ENCODE measurements around the gene MYF5.

The MYF5 gene

DNA sequence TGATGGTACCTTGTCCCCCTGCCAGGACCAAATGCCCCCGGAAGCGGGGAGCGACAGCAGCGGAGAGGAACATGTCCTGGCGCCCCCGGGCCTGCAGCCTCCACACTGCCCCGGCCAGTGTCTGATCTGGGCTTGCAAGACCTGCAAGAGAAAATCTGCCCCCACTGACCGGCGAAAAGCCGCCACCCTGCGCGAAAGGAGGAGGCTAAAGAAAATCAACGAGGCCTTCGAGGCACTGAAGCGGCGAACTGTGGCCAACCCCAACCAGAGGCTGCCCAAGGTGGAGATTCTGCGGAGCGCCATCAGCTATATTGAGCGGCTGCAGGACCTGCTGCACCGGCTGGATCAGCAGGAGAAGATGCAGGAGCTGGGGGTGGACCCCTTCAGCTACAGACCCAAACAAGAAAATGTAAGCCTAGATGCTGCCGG is 8.9 kb upstream of the MYF5 start:
- DNase-seq (ENCODE audit: low read depth): no peak

DNA sequence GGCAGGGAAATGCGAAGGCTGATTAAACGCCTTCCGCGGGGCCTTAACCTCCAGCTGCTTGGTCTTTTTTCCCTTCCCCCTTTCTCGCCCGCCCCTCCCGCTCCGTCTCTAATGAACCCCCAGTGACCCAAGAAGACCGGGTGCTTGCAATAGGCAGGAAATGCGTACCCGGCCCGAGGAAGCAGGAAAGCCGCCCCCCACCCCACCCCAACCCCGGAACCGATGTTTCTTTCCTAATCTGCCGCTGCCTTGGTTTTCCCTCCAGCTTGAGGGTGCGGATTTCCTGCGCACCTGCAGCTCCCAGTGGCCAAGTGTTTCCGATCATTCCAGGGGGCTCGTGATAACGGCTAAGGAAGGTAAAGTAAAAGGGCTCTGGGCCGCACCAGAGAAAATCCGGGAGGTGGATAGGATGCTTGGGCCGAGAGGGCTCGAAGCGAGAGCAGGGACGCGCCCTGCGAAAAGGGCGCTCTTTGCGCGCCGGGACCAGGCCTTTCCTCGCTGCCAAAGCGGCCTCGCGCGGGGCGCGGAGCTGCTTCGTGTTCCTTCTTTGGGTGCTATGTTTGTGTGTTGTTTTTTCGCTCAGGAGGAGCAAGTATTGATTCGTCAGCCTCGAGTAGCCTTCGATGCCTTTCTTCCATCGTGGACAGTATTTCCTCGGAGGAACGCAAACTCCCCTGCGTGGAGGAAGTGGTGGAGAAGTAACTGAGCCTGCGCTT is 8.3 kb upstream of the MYF5 start:
- no peak for DNase-seq (ENCODE audit: low read depth)

DNA sequence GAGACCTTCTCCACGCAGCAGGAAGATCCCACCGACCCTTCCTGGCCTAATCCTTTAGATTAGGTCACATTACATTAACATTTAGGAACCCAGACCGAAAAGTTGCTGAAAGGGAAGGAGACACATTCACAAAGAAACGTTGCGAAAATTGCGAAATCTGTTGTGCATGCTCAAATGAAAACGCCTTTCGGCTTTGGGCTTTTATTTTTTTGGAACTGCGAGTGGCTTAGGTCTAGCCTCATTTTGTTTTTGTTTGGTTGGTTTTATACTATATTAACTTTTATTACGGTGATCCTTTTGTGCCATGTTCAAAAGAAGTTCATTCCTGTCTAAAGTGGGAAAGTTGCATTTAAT is 7.8 kb upstream of the MYF5 start:
- DNase-seq (ENCODE audit: low read depth): no peak

DNA sequence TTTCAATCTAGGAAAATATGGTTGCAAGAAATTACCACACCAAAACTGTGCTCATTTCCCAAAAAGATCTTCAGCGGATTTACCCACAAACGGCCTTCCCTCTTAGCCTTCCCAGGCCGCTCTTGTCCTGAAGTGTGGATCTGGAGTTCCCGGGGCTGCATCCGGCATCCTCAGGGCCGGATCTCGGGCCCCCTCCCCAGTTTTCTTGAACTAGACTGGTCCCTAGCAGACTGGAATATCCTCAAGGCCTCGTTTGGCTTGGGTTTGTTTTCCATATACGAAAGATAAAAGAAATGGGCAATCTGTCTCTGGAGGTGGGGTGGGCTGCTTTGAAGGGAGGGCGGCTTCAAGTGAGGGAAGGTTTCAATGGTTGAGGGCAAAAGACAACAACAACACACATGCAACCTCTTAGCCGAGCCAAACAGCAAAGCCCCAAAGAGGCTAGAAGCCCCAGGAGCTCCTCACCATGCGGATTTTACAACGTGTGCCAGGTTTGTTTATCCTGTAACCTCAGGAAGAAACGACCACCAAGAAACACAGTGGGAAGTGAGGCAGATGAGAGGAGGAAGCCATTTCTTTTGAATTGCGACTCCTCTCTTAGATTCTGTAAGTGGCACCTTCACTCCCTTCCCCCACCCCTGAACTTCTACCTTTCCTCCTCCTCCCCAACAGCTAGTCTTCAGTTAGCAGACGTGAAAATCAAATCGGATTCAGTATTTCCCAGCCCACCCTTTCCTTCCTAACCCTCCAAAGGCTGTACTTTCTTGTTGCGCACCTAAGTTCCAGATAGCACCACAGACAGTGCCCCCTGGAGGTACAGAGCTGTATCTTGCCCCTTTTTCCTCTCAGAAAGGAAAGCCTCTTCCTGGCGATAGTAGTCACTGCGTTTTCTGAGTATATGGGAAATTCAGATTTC is 6.6 kb upstream of the MYF5 start:
- DNase-seq (ENCODE audit: low read depth): no peak

DNA sequence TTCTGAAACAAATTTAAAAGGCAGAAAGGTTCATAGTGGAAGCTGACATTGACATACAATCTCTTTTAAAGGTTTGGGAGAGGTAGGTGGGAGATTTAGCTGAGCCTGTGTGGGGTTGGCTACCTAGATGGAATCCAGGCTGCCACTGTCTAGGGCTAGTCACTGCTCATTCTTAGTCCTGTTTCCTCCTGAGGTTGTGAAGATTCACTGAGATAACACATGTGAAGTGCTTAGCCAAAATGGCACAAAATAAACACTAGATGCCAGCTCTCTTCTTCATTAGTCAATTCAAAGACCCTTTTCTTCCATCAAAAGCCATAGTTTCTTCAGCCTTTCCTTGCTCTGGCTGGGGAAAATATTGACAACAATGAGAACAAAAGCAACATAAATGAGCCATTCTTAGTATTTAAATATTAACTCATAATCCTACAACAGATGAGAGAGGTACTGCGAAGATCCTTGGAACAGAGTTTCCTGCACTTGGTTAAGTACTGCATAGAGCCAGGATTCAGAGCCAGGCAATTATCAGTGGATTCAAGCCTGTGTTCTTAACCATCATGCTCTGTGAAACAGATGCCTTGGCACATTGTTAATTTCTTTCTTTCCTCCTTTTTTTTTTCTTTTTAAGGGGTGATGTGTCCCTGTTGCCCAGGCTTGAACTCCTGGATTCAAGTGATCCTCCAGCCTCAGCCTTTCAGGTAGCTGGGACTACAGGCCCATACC is 5.8 kb upstream of the MYF5 start:
- no peak for DNase-seq (ENCODE audit: low read depth)

DNA sequence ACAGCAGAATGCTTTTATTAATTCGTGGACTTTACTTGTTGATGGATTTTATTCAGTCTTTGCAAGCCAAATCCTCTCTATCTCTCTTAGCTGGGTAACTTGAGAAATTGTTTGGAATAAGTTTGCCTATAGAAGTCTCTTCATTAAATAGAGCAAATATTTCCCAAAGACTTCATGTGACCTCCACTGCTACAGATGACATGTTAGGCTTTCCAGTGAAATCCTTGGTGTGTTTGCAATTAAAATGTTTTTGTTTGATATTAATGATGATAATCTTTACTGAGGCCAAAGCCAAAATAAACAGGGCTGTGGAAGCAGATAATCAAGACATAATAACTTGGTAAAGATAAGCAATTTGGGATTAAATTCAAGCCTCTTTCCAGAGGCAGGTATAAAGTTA is 4.8 kb upstream of the MYF5 start:
- DNase-seq (ENCODE audit: low read depth): no peak

DNA sequence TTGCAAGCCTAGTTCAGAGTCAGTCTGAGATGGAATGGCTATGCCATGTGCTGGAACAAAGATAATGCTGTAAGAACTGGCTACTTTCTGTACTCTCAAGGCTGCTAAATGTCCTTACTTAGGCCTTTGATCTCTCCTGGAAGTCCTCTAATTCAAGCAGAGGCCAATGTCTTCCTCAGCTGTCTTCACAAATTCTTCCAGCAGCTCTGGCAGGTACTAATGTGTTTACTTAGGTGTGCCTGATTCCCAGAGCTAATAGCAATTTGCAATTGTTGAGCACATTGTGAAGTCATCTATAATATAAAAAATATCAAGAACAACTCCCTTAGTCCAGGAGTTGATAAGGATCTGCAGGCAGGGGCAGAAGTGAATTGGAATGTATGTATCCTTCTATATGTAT is 3.8 kb upstream of the MYF5 start:
- no peak for DNase-seq (ENCODE audit: low read depth)

DNA sequence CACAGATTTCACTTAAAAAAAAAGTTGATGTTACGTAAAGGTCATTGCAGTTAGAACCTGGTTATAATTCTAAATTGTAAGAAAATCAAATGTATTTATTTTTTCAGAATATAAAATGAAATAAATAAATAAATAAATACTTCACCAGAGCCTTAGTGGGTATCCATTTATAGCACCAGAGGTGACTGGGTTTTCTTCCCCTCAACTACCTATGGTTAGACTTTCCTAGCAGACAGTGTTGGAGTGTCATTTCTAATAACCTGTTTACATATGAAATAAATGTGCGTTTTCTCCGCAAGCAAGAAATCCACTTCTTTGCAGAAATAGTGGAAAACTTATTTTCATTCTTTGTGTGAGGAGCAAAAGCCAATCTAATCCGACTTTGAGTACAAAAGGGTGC is 3.3 kb upstream of the MYF5 start:
- no peak for DNase-seq (ENCODE audit: low read depth)

DNA sequence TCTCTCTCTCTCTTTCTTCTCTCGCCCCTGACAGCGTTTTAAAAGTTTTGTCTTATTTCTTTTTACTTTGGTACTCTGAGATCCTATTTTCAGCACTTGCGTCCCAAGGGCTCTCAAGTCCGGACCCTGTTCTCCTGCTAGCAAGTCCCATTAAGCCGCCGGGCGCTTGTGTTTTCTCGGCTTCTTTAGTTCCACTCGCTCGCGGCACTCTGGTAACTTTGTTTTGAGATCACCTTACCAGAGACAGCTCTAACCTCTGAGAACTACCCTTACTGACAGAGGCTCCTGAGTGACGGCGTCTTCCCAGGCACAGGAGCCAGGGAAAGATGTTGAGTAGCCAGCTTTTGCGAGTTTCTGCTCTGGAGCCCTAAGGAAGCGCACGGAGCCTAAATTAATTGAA is 2.7 kb upstream of the MYF5 start:
- peak; percentile 7 for DNase-seq (ENCODE audit: low read depth)

DNA sequence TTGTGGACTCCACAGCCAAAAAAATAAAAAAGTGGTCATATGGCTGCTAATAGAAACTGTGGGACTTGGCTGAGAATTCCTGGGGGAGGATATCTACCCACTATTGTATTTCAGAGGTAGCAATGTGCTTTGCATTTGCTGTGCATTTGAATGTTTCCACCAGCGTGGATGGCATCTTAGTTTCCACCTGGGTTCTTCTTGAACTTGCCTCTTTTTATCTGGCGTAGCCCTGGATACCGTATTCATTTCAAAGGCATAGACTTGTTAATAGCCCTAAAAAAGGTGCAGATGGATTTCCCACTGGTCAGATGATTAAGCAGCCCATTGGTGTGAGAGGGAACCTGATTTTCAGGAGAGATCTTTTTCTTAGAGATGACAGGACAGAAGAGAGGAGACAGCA is 1.9 kb upstream of the MYF5 start:
- no peak for DNase-seq (ENCODE audit: low read depth)

DNA sequence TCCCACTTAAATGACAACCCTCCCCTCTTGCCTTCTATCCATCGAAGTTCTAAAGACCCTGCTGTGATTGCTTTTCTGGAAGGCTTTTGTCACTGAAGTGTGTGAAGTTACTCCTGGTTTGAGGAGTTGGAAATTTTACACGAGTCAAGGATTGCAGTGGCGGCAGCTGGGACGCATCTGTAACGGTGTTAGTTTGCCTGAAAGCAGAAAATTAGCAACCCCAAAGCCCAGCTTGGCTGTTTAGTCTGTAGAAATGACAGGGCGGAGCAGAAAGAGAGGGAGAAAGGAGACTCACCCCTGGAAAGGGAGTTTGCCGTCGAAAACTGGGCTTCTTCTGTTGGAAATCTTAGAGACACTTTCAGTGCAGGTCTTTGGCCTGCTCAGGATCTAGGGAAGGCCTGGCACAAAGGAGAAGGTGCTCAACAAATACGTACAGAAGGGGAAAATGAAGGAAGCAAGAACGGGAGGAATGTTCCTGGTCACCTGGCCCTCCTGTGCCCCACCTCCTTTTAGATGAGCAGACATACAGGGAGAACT is 931 bp upstream of the MYF5 start:
- no peak for DNase-seq (ENCODE audit: low read depth)

DNA sequence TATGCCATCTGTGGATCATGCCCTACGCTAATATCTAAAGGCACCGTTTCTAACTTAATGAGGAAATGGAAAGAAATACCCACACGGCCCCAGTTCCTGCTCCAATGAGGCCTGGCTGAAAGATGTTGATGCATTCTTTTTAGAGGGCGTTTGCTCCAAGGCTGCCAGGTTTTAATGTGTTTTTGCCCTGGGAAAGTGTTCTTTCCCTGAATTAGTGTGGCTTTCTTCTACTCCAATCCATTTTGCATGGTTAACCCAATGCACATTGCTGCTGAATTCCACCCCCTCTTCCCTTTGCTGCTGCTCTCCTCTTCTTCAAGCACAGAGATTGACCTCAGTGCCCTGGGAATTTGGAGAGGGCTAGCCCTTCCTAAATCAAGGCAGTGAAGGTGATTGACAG is 1.1 kb downstream of the MYF5 start:
- no peak for DNase-seq (ENCODE audit: low read depth)

DNA sequence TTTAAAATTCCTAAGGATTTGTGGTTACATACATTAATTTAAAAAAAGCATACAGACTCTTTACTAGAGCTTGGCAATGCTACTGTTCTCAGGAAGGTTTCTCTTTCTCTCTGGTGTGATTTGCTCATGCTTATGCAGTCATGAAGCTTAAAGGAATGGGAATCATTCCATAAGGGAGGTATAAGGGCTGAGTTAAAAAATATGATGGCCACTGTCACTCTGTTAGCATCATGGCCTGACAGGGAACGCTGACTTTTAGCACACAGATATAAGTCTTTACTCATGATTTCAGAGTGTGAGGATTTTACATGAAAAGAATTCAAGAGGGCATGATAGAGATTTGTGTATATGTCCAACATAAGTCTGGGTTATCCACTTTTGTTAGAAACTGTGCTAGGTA is 3.8 kb downstream of the MYF5 start:
- no peak for DNase-seq (ENCODE audit: low read depth)

DNA sequence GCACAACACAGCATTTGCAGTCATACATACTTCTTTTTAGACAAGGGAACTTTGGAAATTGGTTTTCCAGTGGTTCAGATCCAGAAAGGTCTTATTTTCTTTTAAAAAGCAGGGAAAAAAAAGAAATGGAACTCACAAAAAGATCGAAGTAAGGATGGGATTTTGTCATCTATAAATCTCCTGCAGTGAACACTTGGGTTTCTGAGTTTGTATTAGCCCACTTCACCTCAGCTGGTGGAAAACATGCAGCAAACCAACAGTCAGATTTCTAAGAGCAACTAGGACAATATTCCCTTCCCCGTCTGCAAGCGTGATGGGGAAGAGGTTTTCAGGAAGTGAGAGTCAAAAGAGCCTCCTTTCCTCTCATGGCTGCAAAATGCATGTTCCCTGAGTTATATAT is 4.6 kb downstream of the MYF5 start:
- no peak for DNase-seq (ENCODE audit: low read depth)

DNA sequence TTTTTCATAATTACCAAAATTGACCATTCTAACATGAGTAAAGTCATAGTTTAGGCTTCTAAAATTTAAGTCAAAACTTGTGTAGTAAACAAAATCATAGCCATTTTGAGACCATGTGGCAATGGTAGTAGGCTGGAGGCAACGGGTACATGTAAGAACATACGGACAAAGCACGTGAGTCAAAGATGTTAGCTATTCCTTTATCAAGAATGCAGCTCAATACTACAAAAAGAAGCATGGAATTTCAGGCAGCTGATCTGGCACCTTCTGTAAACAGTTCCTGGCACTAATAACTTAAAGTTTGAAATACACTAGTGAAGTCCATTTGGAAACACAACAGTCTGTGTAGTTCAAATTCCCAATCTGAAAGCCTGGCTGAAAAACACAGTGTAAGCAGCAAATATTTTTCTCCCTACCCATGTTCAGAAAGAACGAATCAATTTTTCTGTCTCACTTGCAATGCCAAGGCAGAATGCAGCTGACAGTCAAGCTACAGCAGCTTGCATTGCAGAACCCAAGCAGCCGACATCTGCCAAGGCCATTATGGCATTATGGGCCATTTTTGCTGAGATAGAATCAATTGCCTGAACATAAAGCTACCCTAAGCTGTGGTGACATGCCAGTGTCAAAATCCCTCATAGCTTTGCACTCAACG is 29.3 kb downstream of the MYF5 start:
- DNase-seq (ENCODE audit: low read depth): no peak

DNA sequence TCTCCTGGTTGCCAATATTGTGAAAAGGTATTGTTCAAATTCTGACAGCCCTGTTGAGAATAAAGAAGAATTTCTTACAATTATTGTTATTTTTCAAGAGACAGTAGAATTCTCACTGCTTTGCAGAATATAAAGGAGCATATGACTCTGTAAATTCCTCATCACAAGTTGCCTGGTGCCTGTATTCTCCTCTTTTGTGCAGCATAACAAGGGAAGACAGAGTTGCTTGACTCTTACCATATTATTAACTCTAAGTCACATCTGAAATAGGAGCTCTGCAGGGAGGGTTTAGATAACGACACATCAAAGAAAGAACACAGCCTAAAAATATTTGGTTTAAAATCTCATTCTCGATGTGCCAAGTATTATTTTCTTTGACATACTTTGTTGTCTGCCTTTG is 31.1 kb downstream of the MYF5 start:
- DNase-seq (ENCODE audit: low read depth): no peak

DNA sequence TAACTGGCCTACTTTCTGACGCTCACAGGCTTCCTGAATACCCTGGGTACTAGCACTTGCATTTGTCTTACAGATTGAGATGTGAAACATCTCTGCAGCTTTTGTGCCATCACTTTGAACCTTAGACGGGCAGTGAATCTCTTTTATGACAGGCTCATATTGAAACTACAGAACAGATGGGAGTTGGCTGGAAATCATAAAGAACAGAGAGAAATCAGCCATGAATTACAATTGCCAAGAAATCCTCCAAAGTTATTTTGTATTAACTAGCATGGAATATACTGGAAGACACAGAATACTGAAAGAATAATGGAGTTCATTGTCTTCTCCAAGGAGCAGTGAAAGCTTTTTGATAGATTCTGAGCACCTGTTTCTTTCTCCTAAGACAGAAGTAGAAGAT is 32.7 kb downstream of the MYF5 start:
- no peak for DNase-seq (ENCODE audit: low read depth)

DNA sequence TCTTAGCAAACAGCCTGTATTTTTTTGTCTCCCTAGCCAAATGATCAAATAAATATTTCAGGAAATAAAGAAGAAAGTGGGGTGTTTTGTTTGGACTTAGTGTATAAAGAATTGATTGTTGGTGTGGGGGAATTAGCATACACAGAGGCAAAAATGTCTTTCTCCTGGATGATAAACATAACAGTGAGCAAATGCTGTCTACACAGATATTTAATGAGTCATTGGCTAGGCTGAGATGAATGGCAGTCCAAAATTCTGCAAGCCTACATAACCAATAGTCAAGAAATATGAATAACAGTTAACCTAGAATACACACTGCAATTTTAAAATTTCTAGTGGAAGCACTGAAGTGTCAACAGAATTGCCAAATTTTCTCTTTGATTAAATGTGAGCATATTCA is 35.8 kb downstream of the MYF5 start:
- peak; percentile 27 for DNase-seq (ENCODE audit: low read depth)

DNA sequence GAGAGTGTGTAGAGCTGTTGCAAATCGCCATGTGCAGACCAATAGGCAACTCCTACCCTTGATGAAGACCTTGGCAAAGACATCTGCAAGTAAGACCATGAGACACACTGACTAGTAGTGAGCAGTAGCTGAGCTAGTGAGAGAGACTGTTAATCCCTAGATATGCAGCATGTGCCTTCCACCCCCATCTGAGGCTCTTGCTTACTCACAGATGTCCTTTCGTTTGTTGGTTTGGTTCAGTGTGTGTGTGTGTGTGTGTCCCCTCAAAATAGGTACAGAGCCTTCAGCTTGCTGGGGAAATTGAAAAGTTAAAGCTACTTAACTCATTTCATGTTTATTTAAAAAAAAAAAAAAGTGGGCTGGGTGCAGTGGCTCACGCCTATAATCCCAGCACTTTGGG is 37.6 kb downstream of the MYF5 start:
- DNase-seq (ENCODE audit: low read depth): no peak

DNA sequence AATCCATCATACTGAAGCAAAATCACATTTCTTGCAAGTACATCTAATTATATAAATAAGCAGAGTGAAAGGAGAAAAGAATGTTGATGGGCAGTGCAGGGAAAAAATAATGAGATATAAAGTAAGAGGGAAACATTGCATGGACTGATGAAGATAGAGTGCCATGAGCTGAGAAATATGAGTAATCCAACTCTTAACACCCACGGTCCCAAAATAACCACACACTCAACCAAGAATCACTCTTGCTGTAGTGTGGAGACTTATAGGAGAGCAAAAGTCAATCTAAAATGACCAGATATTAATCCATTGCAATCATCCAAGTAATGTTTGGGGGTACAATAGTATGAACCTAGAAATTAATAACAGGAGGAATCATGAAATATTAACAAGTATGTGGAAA is 40.2 kb downstream of the MYF5 start:
- DNase-seq (ENCODE audit: low read depth): peak; percentile 67

DNA sequence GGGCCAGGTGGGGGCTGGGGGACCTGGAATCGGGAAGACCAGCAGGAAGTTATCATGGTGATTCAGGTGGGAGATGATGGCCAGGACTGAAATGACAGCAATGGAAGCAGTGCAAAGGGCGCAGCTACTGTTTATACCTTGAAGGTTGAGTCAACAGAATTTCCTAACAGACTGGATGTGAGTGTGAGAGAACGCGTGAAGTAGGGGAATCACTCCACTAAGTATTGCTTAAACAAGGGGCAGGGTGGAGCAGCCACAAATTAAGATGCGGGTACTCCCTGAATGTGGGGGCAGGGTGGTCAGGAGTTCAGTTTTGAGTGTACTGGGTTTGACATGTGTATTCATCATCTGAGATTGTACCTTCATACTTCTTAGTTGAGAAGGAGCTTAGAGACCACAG is 45.1 kb downstream of the MYF5 start:
- DNase-seq (ENCODE audit: low read depth): no peak

DNA sequence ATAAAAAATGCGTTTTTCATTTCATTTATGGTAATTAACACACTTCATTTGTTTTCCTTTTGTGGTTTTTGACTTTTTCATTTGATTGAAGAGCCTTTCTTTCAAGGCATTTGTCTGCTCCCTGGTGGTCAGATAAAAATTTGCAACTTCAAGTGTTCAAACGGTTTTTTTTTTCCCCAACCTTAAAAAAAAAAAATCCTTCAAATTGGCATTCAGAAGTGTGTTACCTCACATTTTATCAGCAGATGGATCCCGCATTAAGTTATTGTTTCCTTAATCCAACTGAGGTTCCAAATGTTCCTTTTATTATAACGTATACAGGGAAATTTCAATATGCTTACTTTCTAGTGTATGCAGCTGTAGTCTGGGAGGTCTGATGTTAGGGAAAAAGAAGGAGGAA is 47.2 kb downstream of the MYF5 start:
- DNase-seq (ENCODE audit: low read depth): peak; percentile 65
